Breast epithelium (tissue), 4 donors: Measurements from ENCODE around the gene ZC3H12A. TPM values are rescaled to one million over a fixed set of nuclear protein-coding genes. Genes with fewer than 3 reads are reported as not detected.

Experiments used
- DNase-seq, 2 donors: peaks; one replicate each; pipeline ENCODE4 v3.0.0-alpha.2; 2019; ENCODE audit warnings: low spot score in 2 of 2
- H3K27ac ChIP-seq, 2 donors: fragments of 200-600 bp; sonication (generic) in 1 of 2; one replicate each; pipeline ENCODE4 v1.5.1; 2016 to 2019; ENCODE audit warnings: mild to moderate bottlenecking in 1 of 2
- H3K27me3 ChIP-seq, 2 donors: fragments of 200-600 bp; sonication (generic) in 1 of 2; one replicate each; pipeline versions ENCODE4 v1.5.1 to v1.6.0; 2017 to 2019; ENCODE audit warnings: control low read depth in 1 of 2, mild to moderate bottlenecking in 1 of 2
- H3K36me3 ChIP-seq: fragments of 200-600 bp; one replicate; pipeline ENCODE4 v1.5.1; 2019
- H3K4me1 ChIP-seq, 2 donors: fragments of 200-600 bp; sonication (generic); one replicate each; pipeline ENCODE4 v1.5.1; 2016 to 2019; ENCODE audit warnings: control low read depth in 1 of 2
- H3K4me3 ChIP-seq, 3 donors: fragments of 200-600 bp; sonication (generic); 1 replicate in 2 of 3; 2 replicates in 1 of 3; pipeline ENCODE4 v1.5.1; 2016 to 2019; ENCODE audit warnings: mild to moderate bottlenecking in 3 of 3, moderate library complexity in 2 of 3
- H3K9me3 ChIP-seq, 2 donors: fragments of 200-600 bp; sonication (generic) in 1 of 2; one replicate each; pipeline ENCODE4 v1.5.1; 2016 to 2019; ENCODE audit warnings: control low read depth in 1 of 2
- POLR2A ChIP-seq: fragments of 450-650 bp; IDR thresholded peaks from one replicate; pipeline ENCODE4 v1.6.1; 2016; ENCODE audit warnings: antibody characterized with exemption, mild to moderate bottlenecking, moderate library complexity
- POLR2AphosphoS5 ChIP-seq, 3 donors: sonication (generic); formaldehyde crosslinking; IDR thresholded peaks; one replicate each; pipeline ENCODE4 v1.6.1; 2017; ENCODE audit warnings: antibody characterized with exemption in 3 of 3
- intact Hi-C: fragments of 100-400 bp; cut with DNase I; formaldehyde crosslinking; loops from one replicate; pipeline ENCODE4 v1.15.1; 2023; ENCODE audit warnings: low total_unique reads
- total RNA-seq, 3 donors: library from RNA; depleted of rRNA; stranded (reverse); fragments of >200 nt; gene quantifications; one replicate each; pipeline ENCODE4 v1.1.0, GENCODE V29; 2016
- TF ChIP-seq, protein P1 (sequence below), 3 donors: fragments of 450-650 bp; IDR thresholded peaks; one replicate each; pipeline ENCODE4 v1.5.1; 2016 to 2017; ENCODE audit warnings: antibody characterized with exemption in 3 of 3, mild to moderate bottlenecking in 3 of 3, moderate library complexity in 3 of 3

Gene ZC3H12A
- total RNA-seq, 3 donors from 2014 or later: 5.8 to 82.8 (median 76.7) TPM

DNA sequence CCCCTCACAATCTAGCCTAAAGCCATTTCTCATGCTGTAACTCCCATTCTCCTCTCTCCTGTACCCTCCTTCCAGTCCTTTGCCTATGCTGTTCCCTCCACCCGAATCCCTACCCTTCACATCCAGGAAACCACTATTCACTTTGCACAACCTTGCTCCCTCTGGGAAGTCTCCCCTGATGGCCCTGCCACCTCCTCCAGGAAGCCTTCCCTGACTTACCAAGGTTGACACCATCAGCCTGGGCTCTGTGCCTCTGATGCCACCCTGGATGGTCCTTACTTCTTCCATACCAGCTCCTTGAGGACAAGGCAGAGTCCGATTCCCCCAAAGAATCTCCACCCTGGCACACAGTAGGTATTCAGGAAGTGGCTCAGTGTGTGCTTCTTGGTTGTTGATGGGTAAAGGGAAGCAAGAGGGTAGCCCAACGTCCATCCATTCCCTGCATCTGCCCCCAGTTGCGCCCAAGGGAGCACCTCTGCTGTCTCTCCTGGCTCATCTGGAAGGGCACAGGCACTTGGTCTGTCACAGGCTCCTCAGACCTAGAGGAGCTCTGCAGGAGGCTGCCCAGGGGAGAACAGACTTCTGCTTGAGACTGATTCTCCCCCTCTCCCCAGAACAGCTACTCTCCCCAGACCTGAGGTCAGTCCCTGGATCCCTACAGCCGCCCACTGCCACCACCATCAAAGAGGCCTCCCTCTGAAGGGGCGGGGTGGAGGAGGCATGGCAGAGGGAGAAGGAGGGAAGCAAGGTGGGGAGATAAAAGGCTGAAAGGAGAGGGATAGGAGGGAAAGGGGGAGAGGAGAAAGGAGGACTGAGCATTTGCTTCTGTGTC, 36.1 kb upstream of the ZC3H12A start:
- intact Hi-C loops: loop anchor here (5.0 kb wide), 1 partner anchor 861 kb away; no protein-coding TSS in a partner anchor
- no peaks in the 10 kb centered on the region for H3K9me3 ChIP-seq
- H3K27me3 ChIP-seq: no peaks in the 10 kb centered on the region
- H3K4me3 ChIP-seq: no peak overlapping the region
- no peak for DNase-seq
- no peaks in the 10 kb centered on the region for H3K4me1 ChIP-seq
- no peak overlapping the region for H3K27ac ChIP-seq
- H3K36me3 ChIP-seq: no peaks in the 10 kb centered on the region
- TF ChIP-seq POLR2AphosphoS5 (IDR thresholded peaks at IDR 0.05) (no peak), POLR2A (no peak)
- TF ChIP-seq, protein P1, sequence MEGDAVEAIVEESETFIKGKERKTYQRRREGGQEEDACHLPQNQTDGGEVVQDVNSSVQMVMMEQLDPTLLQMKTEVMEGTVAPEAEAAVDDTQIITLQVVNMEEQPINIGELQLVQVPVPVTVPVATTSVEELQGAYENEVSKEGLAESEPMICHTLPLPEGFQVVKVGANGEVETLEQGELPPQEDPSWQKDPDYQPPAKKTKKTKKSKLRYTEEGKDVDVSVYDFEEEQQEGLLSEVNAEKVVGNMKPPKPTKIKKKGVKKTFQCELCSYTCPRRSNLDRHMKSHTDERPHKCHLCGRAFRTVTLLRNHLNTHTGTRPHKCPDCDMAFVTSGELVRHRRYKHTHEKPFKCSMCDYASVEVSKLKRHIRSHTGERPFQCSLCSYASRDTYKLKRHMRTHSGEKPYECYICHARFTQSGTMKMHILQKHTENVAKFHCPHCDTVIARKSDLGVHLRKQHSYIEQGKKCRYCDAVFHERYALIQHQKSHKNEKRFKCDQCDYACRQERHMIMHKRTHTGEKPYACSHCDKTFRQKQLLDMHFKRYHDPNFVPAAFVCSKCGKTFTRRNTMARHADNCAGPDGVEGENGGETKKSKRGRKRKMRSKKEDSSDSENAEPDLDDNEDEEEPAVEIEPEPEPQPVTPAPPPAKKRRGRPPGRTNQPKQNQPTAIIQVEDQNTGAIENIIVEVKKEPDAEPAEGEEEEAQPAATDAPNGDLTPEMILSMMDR (IDR thresholded peaks at IDR 0.05): no peak

GRCh38 chr1:37438869-37439343, 35.5 kb upstream of the ZC3H12A start:
- DNase-seq: no peak
- no peaks in the 10 kb centered on the region for H3K36me3 ChIP-seq
- TF ChIP-seq POLR2A: no peak
- no peak for TF ChIP-seq POLR2AphosphoS5 (IDR thresholded peaks at IDR 0.05)
- TF ChIP-seq, protein P1 (IDR thresholded peaks at IDR 0.05): no peak
- intact Hi-C loops: loop anchor here (5.0 kb wide), 1 partner anchor 862 kb away; no protein-coding TSS in a partner anchor
- H3K9me3 ChIP-seq: no peaks in the 10 kb centered on the region
- no peaks in the 10 kb centered on the region for H3K27me3 ChIP-seq
- no peaks in the 10 kb centered on the region for H3K4me1 ChIP-seq
- no peak overlapping the region for H3K4me3 ChIP-seq
- no peak overlapping the region for H3K27ac ChIP-seq

GRCh38 chr1:37439349-37439995, 34.9 kb upstream of the ZC3H12A start:
- no peaks in the 10 kb centered on the region for H3K4me1 ChIP-seq
- no peaks in the 10 kb centered on the region for H3K9me3 ChIP-seq
- H3K36me3 ChIP-seq: no peaks in the 10 kb centered on the region
- H3K4me3 ChIP-seq: no peak overlapping the region
- no peak overlapping the region for H3K27ac ChIP-seq
- DNase-seq: no peak
- TF ChIP-seq POLR2A: no peak
- TF ChIP-seq, protein P1 (IDR thresholded peaks at IDR 0.05): no peak
- TF ChIP-seq POLR2AphosphoS5 (IDR thresholded peaks at IDR 0.05): no peak
- intact Hi-C loops: loop anchor here (5.0 kb wide), 1 partner anchor 862 kb away; no protein-coding TSS in a partner anchor
- no peaks in the 10 kb centered on the region for H3K27me3 ChIP-seq

DNA sequence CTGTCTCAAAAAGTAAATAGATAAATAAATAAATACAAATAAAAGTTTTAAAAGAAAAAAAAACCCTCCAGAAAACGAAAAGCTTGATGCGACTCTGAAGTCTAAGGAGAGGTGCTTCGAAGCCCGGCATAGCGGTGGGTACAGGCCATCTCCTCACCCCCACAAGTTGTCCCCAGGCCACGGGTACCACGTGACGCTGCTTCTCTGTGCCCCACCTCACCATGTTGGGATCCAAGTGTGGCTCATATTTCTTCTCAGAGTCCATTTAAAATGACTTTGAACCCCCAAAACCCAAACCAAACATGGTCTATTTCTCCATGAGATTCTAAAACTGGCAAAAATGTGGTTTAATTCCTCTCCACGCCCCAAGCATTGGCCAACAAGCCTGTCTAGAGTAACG, 32.9 kb upstream of the ZC3H12A start:
- DNase-seq: no peak
- intact Hi-C loops: loop anchor here (10.0 kb wide), 1 partner anchor 1577 kb away; no protein-coding TSS in a partner anchor
- Histone ChIP-seq H3K27me3 (no peaks in the 10 kb centered on the region), H3K27ac (no peak overlapping the region), H3K4me1 (no peaks in the 10 kb centered on the region), H3K36me3 (no peaks in the 10 kb centered on the region), H3K9me3 (no peaks in the 10 kb centered on the region), H3K4me3 (no peak overlapping the region)
- TF ChIP-seq POLR2AphosphoS5 (IDR thresholded peaks at IDR 0.05): no peak
- no peak for TF ChIP-seq POLR2A
- TF ChIP-seq, protein P1 (IDR thresholded peaks at IDR 0.05): no peak

- no peaks in the 10 kb centered on the region for H3K27me3 ChIP-seq
Measured at GRCh38 chr1:37442139-37442538, 32.2 kb upstream of the ZC3H12A start.

More at GRCh38 chr1:37442139-37442538, 32.2 kb upstream of the ZC3H12A start:
- intact Hi-C loops: loop anchor here (10.0 kb wide), 1 partner anchor 1577 kb away; no protein-coding TSS in a partner anchor
- Histone ChIP-seq H3K4me1 (no peaks in the 10 kb centered on the region), H3K9me3 (no peaks in the 10 kb centered on the region), H3K36me3 (no peaks in the 10 kb centered on the region), H3K4me3 (no peak overlapping the region), H3K27ac (no peak overlapping the region)
- no peak for DNase-seq
- no peak for TF ChIP-seq POLR2A
- TF ChIP-seq, protein P1 (IDR thresholded peaks at IDR 0.05): no peak
- TF ChIP-seq POLR2AphosphoS5 (IDR thresholded peaks at IDR 0.05): no peak
